Fibroblast of lung (primary cell): ENCODE data around the gene LRRC61. TPM values are rescaled to one million over a fixed set of nuclear protein-coding genes. Genes with fewer than 3 reads are reported as not detected.

Source experiments
- DNase-seq, 2 donors: peaks; one replicate each; pipeline versions ENCODE4 v3.0.0 to v3.0.0-alpha.2; 2010; ENCODE audit warnings: low read depth in 2 of 2
- H2AFZ ChIP-seq: 2 replicates; pipeline ENCODE4 v1.5.1; 2012; ENCODE audit warnings: low read length, control low read depth, inconsistent platforms
- H3K27ac ChIP-seq: 2 replicates; pipeline ENCODE4 v1.5.1; 2011; ENCODE audit warnings: low read length, control low read depth; ENCODE audit not compliant: insufficient read depth
- H3K27me3 ChIP-seq: 2 replicates; pipeline ENCODE4 v1.5.1; 2011; ENCODE audit warnings: mild to moderate bottlenecking, low read length; ENCODE audit not compliant: control insufficient read depth, insufficient read depth
- H3K36me3 ChIP-seq: 2 replicates; pipeline ENCODE4 v1.5.1; 2011; ENCODE audit warnings: low read length; ENCODE audit not compliant: control insufficient read depth, insufficient read depth
- H3K4me1 ChIP-seq: 2 replicates; pipeline ENCODE4 v1.5.1; 2011; ENCODE audit warnings: low read length; ENCODE audit not compliant: control insufficient read depth, insufficient read depth; ENCODE audit errors: extremely low read depth
- H3K4me2 ChIP-seq: 2 replicates; pipeline ENCODE4 v1.5.1; 2011; ENCODE audit warnings: low read length, control low read depth; ENCODE audit not compliant: insufficient read depth; ENCODE audit errors: extremely low read depth
- H3K4me3 ChIP-seq, 4 experiments: fragments of 200-600 bp in 1 of 4; sonication (generic) in 1 of 4; replicated peaks in 1 of 4; 2 replicates each; pipeline ENCODE4 v1.5.1; 2011 to 2016; ENCODE audit warnings: low read length in 4 of 4, low read depth in 3 of 4, mild to moderate bottlenecking in 3 of 4, control low read depth in 2 of 4, inconsistent platforms in 1 of 4, mixed read lengths in 1 of 4; ENCODE audit not compliant: insufficient read depth in 1 of 4; ENCODE audit errors: control extremely low read depth in 1 of 4
- H3K79me2 ChIP-seq: 2 replicates; pipeline ENCODE4 v1.5.1; 2012; ENCODE audit warnings: mild to moderate bottlenecking, low read length, inconsistent platforms; ENCODE audit not compliant: control insufficient read depth, insufficient read depth
- H3K9ac ChIP-seq: 2 replicates; pipeline ENCODE4 v1.5.1; 2011; ENCODE audit warnings: mild to moderate bottlenecking, low read length, control low read depth; ENCODE audit not compliant: insufficient read depth
- H3K9me3 ChIP-seq: 2 replicates; pipeline ENCODE4 v1.5.1; 2012; ENCODE audit warnings: low read depth, low read length; ENCODE audit not compliant: control insufficient read depth, insufficient read depth
- H4K20me1 ChIP-seq: 2 replicates; pipeline ENCODE4 v1.5.1; 2011; ENCODE audit warnings: low read length; ENCODE audit not compliant: control insufficient read depth, insufficient read depth; ENCODE audit errors: extremely low read depth
- EZH2 ChIP-seq: IDR thresholded peaks from 2 replicates; pipeline ENCODE4 v1.5.1; 2012; ENCODE audit warnings: low read length, control low read depth, mild to moderate bottlenecking; ENCODE audit errors: missing control alignments
- polyA plus RNA-seq, 2 donors: library from polyadenylated mRNA; depleted of rRNA in 1 of 2; stranded (reverse) in 1 of 2; unstranded in 1 of 2; fragments of >200 nt; gene quantifications; 2 replicates each; pipeline ENCODE4 v1.2.1, GENCODE V29; 2011 to 2012; ENCODE audit warnings: missing spikeins in 1 of 2
- total RNA-seq: library from RNA; depleted of rRNA; stranded (reverse); fragments of >200 nt; gene quantifications from 2 replicates; pipeline ENCODE4 v1.2.1, GENCODE V29; 2014
- TF ChIP-seq, protein P1 (sequence below), 2 donors: IDR thresholded peaks in 1 of 2; conservative IDR thresholded peaks in 1 of 2; 1 replicate in 1 of 2; 2 replicates in 1 of 2; pipeline ENCODE4 v1.5.1; 2011 to 2012; ENCODE audit warnings: low read length in 2 of 2, control low read depth in 1 of 2, inconsistent platforms in 1 of 2, low read depth in 1 of 2, mild to moderate bottlenecking in 1 of 2

LRRC61 gene
- total and polyA plus RNA-seq, 2 donors (not counting 1 experiment from before 2014, with no cell fraction given), result 0.03 to 0.33 TPM

DNA sequence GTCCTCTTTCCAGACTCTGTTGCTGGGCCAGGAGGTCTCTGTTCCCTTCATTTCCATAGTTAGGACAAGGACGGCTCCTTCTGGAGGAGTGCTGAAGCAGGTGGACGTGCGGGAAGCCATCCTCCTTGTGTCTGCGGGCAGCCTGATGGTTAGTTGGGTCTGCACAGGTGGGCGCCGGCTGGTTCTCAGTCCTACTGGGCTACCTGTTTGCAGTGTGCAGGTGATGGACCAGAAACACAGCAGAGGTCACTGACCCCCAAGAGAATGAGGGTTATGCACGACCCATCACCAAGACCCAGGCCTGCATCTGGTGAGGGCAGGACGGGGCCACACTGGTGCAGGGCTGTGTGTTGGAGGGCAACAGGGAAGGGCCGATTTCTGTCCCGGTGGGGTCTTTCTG lies 10.5 kb downstream of the LRRC61 start:
- Histone ChIP-seq H3K4me2 (no peak overlapping the region), H4K20me1 (no peaks in the 10 kb centered on the region)
- no peak for TF ChIP-seq EZH2
- TF ChIP-seq, protein P1, sequence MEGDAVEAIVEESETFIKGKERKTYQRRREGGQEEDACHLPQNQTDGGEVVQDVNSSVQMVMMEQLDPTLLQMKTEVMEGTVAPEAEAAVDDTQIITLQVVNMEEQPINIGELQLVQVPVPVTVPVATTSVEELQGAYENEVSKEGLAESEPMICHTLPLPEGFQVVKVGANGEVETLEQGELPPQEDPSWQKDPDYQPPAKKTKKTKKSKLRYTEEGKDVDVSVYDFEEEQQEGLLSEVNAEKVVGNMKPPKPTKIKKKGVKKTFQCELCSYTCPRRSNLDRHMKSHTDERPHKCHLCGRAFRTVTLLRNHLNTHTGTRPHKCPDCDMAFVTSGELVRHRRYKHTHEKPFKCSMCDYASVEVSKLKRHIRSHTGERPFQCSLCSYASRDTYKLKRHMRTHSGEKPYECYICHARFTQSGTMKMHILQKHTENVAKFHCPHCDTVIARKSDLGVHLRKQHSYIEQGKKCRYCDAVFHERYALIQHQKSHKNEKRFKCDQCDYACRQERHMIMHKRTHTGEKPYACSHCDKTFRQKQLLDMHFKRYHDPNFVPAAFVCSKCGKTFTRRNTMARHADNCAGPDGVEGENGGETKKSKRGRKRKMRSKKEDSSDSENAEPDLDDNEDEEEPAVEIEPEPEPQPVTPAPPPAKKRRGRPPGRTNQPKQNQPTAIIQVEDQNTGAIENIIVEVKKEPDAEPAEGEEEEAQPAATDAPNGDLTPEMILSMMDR (conservative IDR thresholded peaks at IDR 0.05 in 1 of 2, IDR thresholded peaks at IDR 0.05 in 1 of 2; ENCODE audit: low read depth in 1 of 2, low read length in 2 of 2), result no peak

DNA sequence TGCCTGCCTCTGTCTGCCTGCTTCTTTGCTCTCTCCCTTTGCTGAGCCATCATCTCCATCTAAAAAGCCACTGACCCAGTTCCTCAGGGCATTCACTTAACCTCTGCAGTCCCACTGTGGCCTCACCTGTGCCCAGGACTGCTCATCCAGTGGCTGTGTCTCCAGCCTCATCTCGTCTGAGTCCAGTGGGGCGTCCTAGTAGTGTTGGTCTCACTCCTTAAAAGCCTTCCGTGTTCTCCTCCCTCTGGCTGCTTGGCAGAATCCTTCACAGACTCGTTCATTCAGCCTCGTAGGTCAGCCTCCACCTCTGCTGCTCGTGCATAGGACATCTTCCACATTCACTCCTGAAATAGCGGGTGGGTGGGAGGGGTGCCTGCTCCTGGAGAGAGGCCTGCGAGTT lies 11.0 kb downstream of the LRRC61 start:
- H3K27me3 ChIP-seq, result no peaks in the 10 kb centered on the region
- no peaks in the 10 kb centered on the region for H3K9me3 ChIP-seq
- H4K20me1 ChIP-seq, result no peaks in the 10 kb centered on the region
- H3K27ac ChIP-seq, result no peak overlapping the region
- no peak overlapping the region for H3K4me3 ChIP-seq
- H3K36me3 ChIP-seq, result no peaks in the 10 kb centered on the region
- no peak for DNase-seq
- no peaks in the 10 kb centered on the region for H3K79me2 ChIP-seq
- no peak overlapping the region for H2AFZ ChIP-seq
- TF ChIP-seq EZH2, result no peak
- TF ChIP-seq, protein P1 (conservative IDR thresholded peaks at IDR 0.05 in 1 of 2, IDR thresholded peaks at IDR 0.05 in 1 of 2; ENCODE audit: low read depth in 1 of 2, low read length in 2 of 2), result no peak
- H3K9ac ChIP-seq, result no peak overlapping the region
- no peak overlapping the region for H3K4me2 ChIP-seq
- peaks cover 7% of the 10 kb centered on the region for H3K4me1 ChIP-seq

More for the DNA sequence above, 10.5 kb downstream of the LRRC61 start:
- H3K27me3 ChIP-seq, result no peaks in the 10 kb centered on the region
- no peaks in the 10 kb centered on the region for H3K36me3 ChIP-seq
- H2AFZ ChIP-seq, result no peak overlapping the region
- no peak overlapping the region for H3K9ac ChIP-seq
- no peaks in the 10 kb centered on the region for H3K79me2 ChIP-seq
- no peaks in the 10 kb centered on the region for H3K9me3 ChIP-seq
- H3K27ac ChIP-seq, result no peak overlapping the region
- DNase-seq, result no peak
- H3K4me3 ChIP-seq, result no peak overlapping the region
- peaks cover 7% of the 10 kb centered on the region for H3K4me1 ChIP-seq

DNA sequence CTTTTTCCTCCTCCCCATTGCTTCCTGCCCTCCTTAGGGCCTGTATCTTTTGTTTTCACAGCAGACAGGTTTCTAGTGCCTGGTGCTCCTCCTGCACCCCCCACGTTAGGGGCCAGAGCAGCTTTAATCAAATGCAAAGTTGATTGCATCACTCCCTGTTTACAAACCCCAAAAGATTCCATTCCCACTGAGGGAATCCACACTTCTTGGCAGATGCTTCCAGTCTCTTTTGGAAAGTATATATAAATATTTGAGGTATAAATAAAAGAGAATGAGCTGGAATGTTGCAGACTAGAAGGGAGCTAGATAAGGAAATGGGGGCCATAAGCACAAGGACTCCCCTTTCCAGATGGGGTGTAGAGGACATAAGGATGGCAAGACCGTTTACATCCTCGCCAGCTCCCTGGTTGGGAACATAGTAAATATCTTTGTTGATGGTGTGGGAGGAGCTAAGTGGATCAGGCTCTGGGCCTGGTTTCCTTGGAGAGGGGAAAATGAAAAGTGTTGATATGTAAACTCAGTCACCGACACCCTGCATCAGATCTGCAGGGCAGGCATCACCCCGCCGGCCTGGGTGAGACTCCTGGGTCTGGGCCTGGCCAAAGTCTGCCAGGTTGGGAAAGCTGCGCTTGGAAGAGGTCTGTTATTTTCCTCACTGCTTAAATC lies 12.1 kb downstream of the LRRC61 start:
- Histone ChIP-seq H3K9me3 (no peaks in the 10 kb centered on the region), H3K36me3 (no peaks in the 10 kb centered on the region), H3K27me3 (peaks cover 7% of the 10 kb centered on the region), H3K79me2 (no peaks in the 10 kb centered on the region), H4K20me1 (no peaks in the 10 kb centered on the region), H3K4me3 (no peak overlapping the region), H3K9ac (no peak overlapping the region), H3K27ac (no peak overlapping the region), H3K4me1 (peaks cover 15% of the 10 kb centered on the region), H3K4me2 (peak overlapping the region; percentile 13), H2AFZ (no peak overlapping the region)
- DNase-seq, result peak; percentile 85 to 89
- TF ChIP-seq, protein P1 (conservative IDR thresholded peaks at IDR 0.05 in 1 of 2, IDR thresholded peaks at IDR 0.05 in 1 of 2; ENCODE audit: low read depth in 1 of 2, low read length in 2 of 2), result no peak
- no peak for TF ChIP-seq EZH2
